ENCODE data around the gene GPC3. TPM values are rescaled to one million over a fixed set of nuclear protein-coding genes. Genes with fewer than 3 reads are reported as not detected.

The GPC3 gene
- total RNA-seq, 1 experiment from 2014 or later = 0.98 TPM

- Histone ChIP-seq H3K4me2 (ENCODE audit: low read length) (no peak overlapping the region), H3K79me2 (ENCODE audit: insufficient read depth, low read length) (no peaks in the 10 kb centered on the region), H3K36me3 (ENCODE audit: control insufficient read depth in 1 of 2, insufficient read depth in 2 of 2, low read length in 2 of 2) (no peaks in the 10 kb centered on the region), H4K20me1 (ENCODE audit: insufficient read depth) (no peaks in the 10 kb centered on the region), H3K9ac (ENCODE audit: low read length) (no peak overlapping the region), H3K9me3 (ENCODE audit: control insufficient read depth in 1 of 2, insufficient read depth in 1 of 2, low read depth in 1 of 2, low read length in 2 of 2) (no peaks in the 10 kb centered on the region), H3K9me2 (ENCODE audit: insufficient read depth) (no peaks in the 10 kb centered on the region), H3K4me3 (replicated peaks in 1 of 2; ENCODE audit: low read depth in 1 of 2, low read length in 2 of 2) (no peak overlapping the region), H3K4me1 (ENCODE audit: control insufficient read depth in 1 of 2, insufficient read depth in 2 of 2, low read length in 2 of 2) (no peaks in the 10 kb centered on the region; a peak in 1 of 4 replicates), H3K27me3 (ENCODE audit: insufficient read depth, low read length) (no peaks in the 10 kb centered on the region), H3K27ac (ENCODE audit: low read depth, low read length) (no peak overlapping the region), H2AFZ (ENCODE audit: low read depth, low read length, poor library complexity, severe bottlenecking) (no peak overlapping the region)
- TF ChIP-seq CTCF (IDR thresholded peaks at IDR 0.05 in 2 of 3, conservative IDR thresholded peaks at IDR 0.05 in 1 of 3; ENCODE audit: borderline replicate concordance in 1 of 3, insufficient read depth in 1 of 3, low read depth in 2 of 3, low read length in 2 of 3) = no peak
- TF ChIP-seq MAX (IDR thresholded peaks at IDR 0.05) = no peak
- no peak for TF ChIP-seq FOSL1 (IDR thresholded peaks at IDR 0.05; ENCODE audit: low read depth)
- CTCF ChIA-PET = no interaction called here
- intact Hi-C loops (cut with micrococcal nuclease) = no loop called here
- RAD21 ChIA-PET (ENCODE audit: low non-redundant PET in 1 of 2, low total read pairs in 2 of 2, uncharacterized antibody in 2 of 2, unreplicated experiment in 2 of 2) = no interaction called here
- ATAC-seq (no peak), DNase-seq (ENCODE audit: low read depth, low spot score) (no peak)
- no TSS peak for BruUV-seq (replicated peaks)
- POLR2A ChIA-PET = no interaction called here
Observed at GRCh38 chrX:133989993-133990392, 4.6 kb upstream of the GPC3 start.

- BruUV-seq (replicated peaks) = no TSS peak
- H2AFZ ChIP-seq (ENCODE audit: low read depth, low read length, poor library complexity, severe bottlenecking) = no peak overlapping the region
- no peak for DNase-seq (ENCODE audit: low read depth, low spot score)
- no peaks in the 10 kb centered on the region for H3K79me2 ChIP-seq (ENCODE audit: insufficient read depth, low read length)
- H3K4me2 ChIP-seq (ENCODE audit: low read length) = no peak overlapping the region
- RAD21 ChIA-PET (ENCODE audit: low non-redundant PET in 1 of 2, low total read pairs in 2 of 2, uncharacterized antibody in 2 of 2, unreplicated experiment in 2 of 2) = no interaction called here
- no peak for ATAC-seq
- H3K9ac ChIP-seq (ENCODE audit: low read length) = no peak overlapping the region
- no peaks in the 10 kb centered on the region for H3K36me3 ChIP-seq (ENCODE audit: control insufficient read depth in 1 of 2, insufficient read depth in 2 of 2, low read length in 2 of 2)
- no peaks in the 10 kb centered on the region for H4K20me1 ChIP-seq (ENCODE audit: insufficient read depth)
- H3K4me1 ChIP-seq (ENCODE audit: control insufficient read depth in 1 of 2, insufficient read depth in 2 of 2, low read length in 2 of 2) = no peaks in the 10 kb centered on the region; a peak in 1 of 4 replicates
- POLR2A ChIA-PET = no interaction called here
- H3K4me3 ChIP-seq (replicated peaks in 1 of 2; ENCODE audit: low read depth in 1 of 2, low read length in 2 of 2) = no peak overlapping the region
- H3K9me2 ChIP-seq (ENCODE audit: insufficient read depth) = no peaks in the 10 kb centered on the region
- H3K27me3 ChIP-seq (ENCODE audit: insufficient read depth, low read length) = no peaks in the 10 kb centered on the region
- CTCF ChIA-PET = no interaction called here
- no peak overlapping the region for H3K27ac ChIP-seq (ENCODE audit: low read depth, low read length)
- intact Hi-C loops (cut with micrococcal nuclease) = no loop called here
- no peaks in the 10 kb centered on the region for H3K9me3 ChIP-seq (ENCODE audit: control insufficient read depth in 1 of 2, insufficient read depth in 1 of 2, low read depth in 1 of 2, low read length in 2 of 2)
- TF ChIP-seq ZFX (IDR thresholded peaks at IDR 0.05) = no peak
- no peak for TF ChIP-seq CBX3 (IDR thresholded peaks at IDR 0.05; ENCODE audit: low read depth)
- no peak for TF ChIP-seq RAD21 (IDR thresholded peaks at IDR 0.05; ENCODE audit: low read depth)
- no peak for TF ChIP-seq REST (IDR thresholded peaks at IDR 0.05; ENCODE audit: low read depth)
- no peak for TF ChIP-seq POLR2A (IDR thresholded peaks at IDR 0.05; ENCODE audit: borderline replicate concordance, extremely low read depth, insufficient read depth, insufficient read length)
- TF ChIP-seq CEBPB (IDR thresholded peaks at IDR 0.05; ENCODE audit: low read depth) = no peak
- no peak for TF ChIP-seq MAX (IDR thresholded peaks at IDR 0.05)
- TF ChIP-seq TCF7L2 (IDR thresholded peaks at IDR 0.05; ENCODE audit: borderline replicate concordance, extremely low read depth, insufficient read depth, insufficient read length) = no peak
- TF ChIP-seq POLR2AphosphoS5 (IDR thresholded peaks at IDR 0.05; ENCODE audit: low read depth, low read length) = no peak
- no peak for TF ChIP-seq SRF (IDR thresholded peaks at IDR 0.05; ENCODE audit: low read depth)
- TF ChIP-seq JUND (IDR thresholded peaks at IDR 0.05) = no peak
- no peak for TF ChIP-seq EZH2 (IDR thresholded peaks at IDR 0.05)
- TF ChIP-seq SIN3A (IDR thresholded peaks at IDR 0.05; ENCODE audit: low read depth) = no peak
- TF ChIP-seq YY1 (IDR thresholded peaks at IDR 0.05; ENCODE audit: extremely low read depth, insufficient replicate concordance, low read depth, low read length) = no peak
Observed at GRCh38 chrX:133989490-133989889, 4.1 kb upstream of the GPC3 start.
